RWPE1 (cell line): Measurements from ENCODE around the gene TRIP6.
A peak's percentile ranks its signal among the peaks of the same experiment; 100 is the strongest.

ENCODE experiments used
- CTCF ChIA-PET: fragments of 350-600 bp; sonication (Branson Sonifier 250); formaldehyde crosslinking; extraction: SDS; loops from one replicate; lab custom pipeline; 2021; lab: Yijun Ruan, JAX
- POLR2A ChIA-PET: fragments of 400-600 bp; formaldehyde crosslinking; extraction: SDS; loops from one replicate; lab custom pipeline; 2020; ENCODE audit warnings: antibody characterized with exemption; ENCODE audit not compliant: low non-redundant PET; lab: Yijun Ruan, JAX
- DNase-seq: peaks from one replicate; pipeline ENCODE4 v3.0.0; 2012; ENCODE audit warnings: low spot score
- H3K27ac ChIP-seq: fragments of 450-650 bp; 2 replicates; pipeline ENCODE4 v1.5.1; 2017
- TF ChIP-seq, protein P1 (sequence below): fragments of 450-650 bp; conservative IDR thresholded peaks from 2 replicates; pipeline ENCODE4 v1.5.1; 2017; ENCODE audit warnings: low read depth, mild to moderate bottlenecking

Gene TRIP6

DNA sequence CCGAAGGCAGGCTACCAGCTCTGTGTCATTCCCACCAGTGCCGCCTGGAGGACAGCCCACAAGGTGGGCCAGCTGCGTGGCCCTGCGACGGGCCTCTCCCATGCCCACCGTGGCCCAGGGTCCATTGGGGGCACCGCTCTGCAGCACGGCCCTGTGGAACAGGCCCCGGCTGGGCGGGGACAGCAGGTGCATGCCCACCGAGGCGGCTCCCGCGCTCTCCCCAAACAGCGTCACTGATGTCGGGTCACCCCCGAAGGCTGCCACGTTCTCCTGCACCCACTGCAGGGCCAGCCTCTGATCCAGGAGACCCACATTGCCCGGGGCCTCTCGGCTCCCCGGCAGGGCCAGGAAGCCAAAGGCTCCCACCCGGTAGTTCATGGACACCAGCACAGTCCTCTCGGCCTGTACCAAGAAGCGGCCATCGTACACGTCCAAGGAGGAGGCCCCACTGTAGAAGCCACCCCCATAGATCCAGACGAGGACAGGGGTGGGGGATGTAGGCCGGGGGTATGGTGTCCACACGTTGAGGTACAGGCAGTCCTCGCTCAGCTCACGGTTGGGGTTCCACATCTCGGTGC lies 26.2 kb downstream of the TRIP6 start:
- ChIA-PET CTCF (interaction anchor here (0.6 to 2.2 kb wide), 4 partner anchors 165 to 324 kb away, joined by 3 to 19 read pairs (median 6); partner anchors contain the start of gene TRIM56), POLR2A (no interaction called here)
- H3K27ac ChIP-seq: no peak overlapping the region
- no peak for DNase-seq
- TF ChIP-seq, protein P1, sequence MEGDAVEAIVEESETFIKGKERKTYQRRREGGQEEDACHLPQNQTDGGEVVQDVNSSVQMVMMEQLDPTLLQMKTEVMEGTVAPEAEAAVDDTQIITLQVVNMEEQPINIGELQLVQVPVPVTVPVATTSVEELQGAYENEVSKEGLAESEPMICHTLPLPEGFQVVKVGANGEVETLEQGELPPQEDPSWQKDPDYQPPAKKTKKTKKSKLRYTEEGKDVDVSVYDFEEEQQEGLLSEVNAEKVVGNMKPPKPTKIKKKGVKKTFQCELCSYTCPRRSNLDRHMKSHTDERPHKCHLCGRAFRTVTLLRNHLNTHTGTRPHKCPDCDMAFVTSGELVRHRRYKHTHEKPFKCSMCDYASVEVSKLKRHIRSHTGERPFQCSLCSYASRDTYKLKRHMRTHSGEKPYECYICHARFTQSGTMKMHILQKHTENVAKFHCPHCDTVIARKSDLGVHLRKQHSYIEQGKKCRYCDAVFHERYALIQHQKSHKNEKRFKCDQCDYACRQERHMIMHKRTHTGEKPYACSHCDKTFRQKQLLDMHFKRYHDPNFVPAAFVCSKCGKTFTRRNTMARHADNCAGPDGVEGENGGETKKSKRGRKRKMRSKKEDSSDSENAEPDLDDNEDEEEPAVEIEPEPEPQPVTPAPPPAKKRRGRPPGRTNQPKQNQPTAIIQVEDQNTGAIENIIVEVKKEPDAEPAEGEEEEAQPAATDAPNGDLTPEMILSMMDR: no peak

DNA sequence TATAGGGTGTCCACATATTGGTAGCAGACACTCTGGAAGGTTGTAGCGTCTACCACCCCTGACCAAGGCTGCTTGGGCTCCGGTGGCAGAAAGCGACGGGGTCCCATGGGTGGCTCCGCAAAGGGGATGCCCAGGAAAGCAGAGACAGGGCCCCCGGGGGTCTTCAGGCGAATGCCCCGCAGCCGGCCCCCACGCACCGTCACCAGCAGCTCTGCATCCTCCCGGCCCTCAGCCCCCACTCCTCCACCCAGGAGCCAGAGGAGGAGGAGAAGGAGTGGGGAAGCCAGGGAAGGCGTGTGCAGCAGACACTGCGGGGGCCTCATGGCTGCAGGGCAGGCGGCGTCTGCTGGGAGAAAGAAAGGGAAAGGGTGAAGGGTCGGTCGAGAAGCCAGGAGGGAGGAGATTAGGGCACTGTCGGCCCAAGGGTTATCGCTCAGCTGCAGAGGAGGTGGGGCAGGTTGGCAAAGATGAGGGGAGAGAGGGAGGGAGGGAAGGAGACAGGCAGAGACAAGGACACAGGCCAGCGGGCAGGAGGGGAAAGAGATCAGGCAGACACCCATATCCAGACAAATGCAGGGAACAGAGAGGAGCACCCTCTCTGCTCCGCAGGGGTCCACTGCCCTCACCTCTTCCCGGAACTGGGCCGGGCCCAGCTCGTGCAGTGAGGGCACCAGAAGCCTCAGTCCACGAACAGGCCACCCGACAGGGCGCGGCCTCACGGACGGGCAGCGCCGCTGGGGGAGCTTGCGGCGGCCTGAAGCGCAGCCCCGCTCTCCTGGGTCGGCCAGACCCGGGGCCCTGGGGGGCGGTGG lies 26.9 kb downstream of the TRIP6 start:
- H3K27ac ChIP-seq: no peak overlapping the region
- CTCF ChIA-PET: interaction anchor here (0.5 to 2.2 kb wide), 21 partner anchors 10 to 398 kb away, joined by 3 to 19 read pairs (median 4); partner anchors contain the start of genes MOGAT3, SRRT and TRIM56
- no peak for DNase-seq
- TF ChIP-seq, protein P1: no peak
- POLR2A ChIA-PET: no interaction called here

DNA sequence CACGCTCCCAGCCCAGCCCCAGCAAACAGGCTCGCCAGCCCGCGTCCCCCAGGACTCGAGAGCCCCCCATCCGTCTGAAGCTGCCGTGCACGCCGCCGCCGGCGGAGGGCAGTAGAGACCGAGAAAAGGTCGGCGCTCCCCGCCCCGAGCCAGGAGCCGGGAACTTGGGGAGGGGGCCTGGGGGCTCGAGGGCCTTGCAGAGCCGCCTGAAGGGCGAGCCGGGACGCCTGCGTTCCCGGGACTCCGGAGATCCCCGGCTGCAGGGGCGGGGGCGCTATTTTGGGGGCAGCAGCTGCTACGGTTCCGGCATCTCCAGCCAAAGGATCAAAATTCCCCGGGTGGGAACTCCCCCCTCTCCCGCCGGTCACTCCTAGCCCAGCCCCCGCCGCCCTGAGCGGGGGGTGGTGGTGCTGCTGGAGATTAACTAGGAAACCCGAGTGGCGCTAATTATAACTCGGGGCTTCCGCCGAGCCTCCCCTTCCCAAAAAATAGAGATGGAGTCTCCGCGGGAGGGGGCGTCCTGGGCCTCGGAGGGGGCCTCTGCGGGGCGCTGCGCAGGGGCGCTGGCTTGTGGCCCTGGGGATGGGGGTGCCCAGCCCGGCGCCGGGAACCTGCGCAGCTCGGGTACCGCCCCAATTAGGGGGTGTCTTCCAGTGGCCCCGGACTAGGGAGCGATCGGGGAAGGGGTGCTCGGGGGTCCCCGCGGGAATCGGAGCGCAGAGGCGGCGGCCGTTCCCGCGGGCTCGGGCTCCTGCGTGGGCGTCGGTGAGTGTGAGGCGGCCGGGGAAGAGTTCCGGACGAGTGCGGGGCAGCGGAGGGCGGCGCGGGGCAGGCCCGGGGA lies 27.9 kb downstream of the TRIP6 start:
- no peak for DNase-seq
- CTCF ChIA-PET: interaction anchor here (0.5 to 2.2 kb wide), 23 partner anchors 9 to 397 kb away, joined by 3 to 19 read pairs (median 5); partner anchors contain the start of genes MOGAT3, SRRT and TRIM56
- TF ChIP-seq, protein P1: peak; percentile 95
- POLR2A ChIA-PET: no interaction called here
- H3K27ac ChIP-seq: no peak overlapping the region

DNA sequence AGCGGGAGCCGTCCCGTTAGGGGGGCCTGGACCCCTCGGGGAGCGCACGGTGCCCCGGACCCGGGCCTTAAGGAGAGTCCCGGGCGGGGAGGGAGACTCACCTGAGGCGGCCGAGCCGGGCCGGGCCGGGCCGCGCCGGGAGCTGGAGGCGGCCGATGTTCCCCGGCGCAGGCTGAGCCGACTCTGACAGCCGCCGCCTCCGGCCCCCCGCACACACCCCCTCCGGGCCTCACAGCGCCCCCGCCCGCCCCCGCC lies 28.4 kb downstream of the TRIP6 start, which contains the start of gene ACHE:
Gene ACHE, minus strand, starts transcription at position 188 of the 255 bp plus-strand sequence. CDS start 1,656 bp downstream, outside the sequence.
- ChIA-PET CTCF (interaction anchor here (0.5 to 1.9 kb wide), 7 partner anchors 14 to 305 kb away, joined by 3 to 6 read pairs (median 4); partner anchors contain the start of gene MOGAT3), POLR2A (no interaction called here)
- DNase-seq: no peak
- H3K27ac ChIP-seq: no peak within 1 kb of the TSS
- TF ChIP-seq, protein P1: no peak

DNA sequence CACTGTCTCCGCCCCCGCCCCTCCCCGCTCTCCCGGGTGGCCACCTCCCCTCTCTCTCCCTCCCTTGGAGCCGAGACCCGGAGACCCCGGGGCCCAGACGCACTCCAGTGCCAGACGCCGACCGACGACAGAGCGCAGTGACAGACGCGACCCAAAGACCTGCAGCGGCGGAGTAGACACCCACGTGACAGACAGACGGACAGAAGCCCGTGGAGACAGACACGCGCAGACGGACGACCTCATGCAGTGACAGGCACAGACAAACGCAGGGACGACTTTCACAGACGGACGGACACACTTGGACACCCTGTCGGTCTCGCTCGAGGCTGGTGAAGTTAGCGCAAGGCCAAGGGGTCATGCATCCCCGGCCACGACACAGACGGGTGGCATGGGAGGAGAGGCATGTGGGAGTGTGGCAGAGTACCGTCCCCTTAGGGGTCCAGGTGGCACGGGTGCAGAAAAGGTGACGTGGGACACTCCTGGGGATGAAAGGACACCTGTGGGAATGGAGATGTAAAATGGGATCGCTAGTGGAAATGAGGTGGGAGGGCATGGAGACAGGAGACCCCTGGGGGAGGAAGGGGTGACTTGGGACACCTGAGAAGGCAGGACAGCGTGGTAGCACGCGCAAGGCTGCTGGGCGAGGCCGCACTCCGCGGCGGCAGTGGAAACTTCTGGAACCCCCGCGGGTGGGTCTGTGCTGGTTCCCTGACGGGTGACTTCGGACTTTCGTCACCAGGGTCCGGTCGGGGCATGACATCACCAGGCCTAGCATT lies 29.0 kb downstream of the TRIP6 start:
- no peak for DNase-seq
- ChIA-PET CTCF (interaction anchor here (0.6 to 1.6 kb wide), 5 partner anchors 14 to 304 kb away, joined by 3 to 5 read pairs (median 4); partner anchors contain the start of gene MOGAT3), POLR2A (no interaction called here)
- TF ChIP-seq, protein P1: no peak
- no peak overlapping the region for H3K27ac ChIP-seq
